A673 (cell line): ENCODE data around the gene OBSCN.

Experiments
- CTCF ChIP-seq: fragments of 300-800, 200-600 bp; sonication (generic); conservative IDR thresholded peaks from 2 replicates; pipeline ENCODE4 v1.5.1; 2017; ENCODE audit warnings: low read depth, mild to moderate bottlenecking, antibody characterized with exemption, low read length, moderate library complexity, mixed read lengths
- EZH2 ChIP-seq: fragments of 200-600 bp; sonication (generic); IDR thresholded peaks from 2 replicates; pipeline ENCODE4 v1.6.1; 2017; ENCODE audit warnings: borderline replicate concordance, low read depth, mild to moderate bottlenecking, mixed read lengths, antibody characterized with exemption, low read length; ENCODE audit not compliant: poor library complexity, severe bottlenecking

- TF ChIP-seq CTCF (no peak), EZH2 (no peak)
Observed at GRCh38 chr1:228420968-228421826, 213.4 kb downstream of the OBSCN start.
